AG04449 (cell line): ENCODE data around the gene SIL1.

Experiments
- CTCF ChIA-PET: fragments of 350-600 bp; formaldehyde crosslinking; extraction: SDS; loops from one replicate; lab custom pipeline; 2021; ENCODE audit warnings: antibody characterized with exemption; lab: Yijun Ruan, JAX
- POLR2A ChIA-PET: fragments of 400-600, 350-600 bp; formaldehyde crosslinking; extraction: SDS; loops from one replicate; lab custom pipeline; 2020; ENCODE audit warnings: antibody characterized with exemption, inconsistent platforms; lab: Yijun Ruan, JAX
- DNase-seq: peaks from one replicate; pipeline ENCODE4 v3.0.0-alpha.2; 2010; ENCODE audit warnings: low read depth, low spot score
- H3K4me3 ChIP-seq: 2 replicates; pipeline ENCODE4 v1.5.1; 2011; ENCODE audit warnings: low read depth, mild to moderate bottlenecking, control low read depth, low read length
- TF ChIP-seq, protein P1 (sequence below): IDR thresholded peaks from one replicate; pipeline ENCODE4 v1.5.1; 2011; ENCODE audit warnings: mild to moderate bottlenecking, moderate library complexity, low read length, control low read depth, inconsistent platforms; ENCODE audit not compliant: insufficient read depth; ENCODE audit errors: missing control alignments

SIL1 gene

DNA sequence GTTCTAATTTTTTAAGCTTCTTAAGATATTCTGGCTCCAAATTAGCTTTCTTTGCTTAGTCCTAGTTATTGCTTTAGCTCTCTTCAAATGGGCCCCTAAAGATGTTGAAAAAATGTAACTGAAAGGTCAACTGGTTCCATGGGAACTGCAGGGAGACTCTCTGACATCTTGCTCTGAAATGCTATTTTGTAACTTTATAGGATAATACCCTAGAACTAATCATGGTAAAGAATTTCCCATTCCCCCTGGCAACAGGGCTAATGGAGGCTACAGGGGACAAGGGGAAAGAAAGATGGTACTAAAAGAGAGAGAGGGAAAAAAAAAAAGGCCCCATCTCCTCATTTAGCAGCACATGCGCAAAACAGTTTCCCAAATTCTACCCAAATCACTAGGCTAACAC lies 39.4 kb downstream of the SIL1 start:
- POLR2A ChIA-PET = no interaction called here
- no peak for DNase-seq
- CTCF ChIA-PET = interaction anchor here (0.8 to 1.3 kb wide), 2 partner anchors 18 to 285 kb away, joined by 3 read pairs; no protein-coding TSS in a partner anchor
- TF ChIP-seq, protein P1, sequence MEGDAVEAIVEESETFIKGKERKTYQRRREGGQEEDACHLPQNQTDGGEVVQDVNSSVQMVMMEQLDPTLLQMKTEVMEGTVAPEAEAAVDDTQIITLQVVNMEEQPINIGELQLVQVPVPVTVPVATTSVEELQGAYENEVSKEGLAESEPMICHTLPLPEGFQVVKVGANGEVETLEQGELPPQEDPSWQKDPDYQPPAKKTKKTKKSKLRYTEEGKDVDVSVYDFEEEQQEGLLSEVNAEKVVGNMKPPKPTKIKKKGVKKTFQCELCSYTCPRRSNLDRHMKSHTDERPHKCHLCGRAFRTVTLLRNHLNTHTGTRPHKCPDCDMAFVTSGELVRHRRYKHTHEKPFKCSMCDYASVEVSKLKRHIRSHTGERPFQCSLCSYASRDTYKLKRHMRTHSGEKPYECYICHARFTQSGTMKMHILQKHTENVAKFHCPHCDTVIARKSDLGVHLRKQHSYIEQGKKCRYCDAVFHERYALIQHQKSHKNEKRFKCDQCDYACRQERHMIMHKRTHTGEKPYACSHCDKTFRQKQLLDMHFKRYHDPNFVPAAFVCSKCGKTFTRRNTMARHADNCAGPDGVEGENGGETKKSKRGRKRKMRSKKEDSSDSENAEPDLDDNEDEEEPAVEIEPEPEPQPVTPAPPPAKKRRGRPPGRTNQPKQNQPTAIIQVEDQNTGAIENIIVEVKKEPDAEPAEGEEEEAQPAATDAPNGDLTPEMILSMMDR = no peak
- no peak overlapping the region for H3K4me3 ChIP-seq

DNA sequence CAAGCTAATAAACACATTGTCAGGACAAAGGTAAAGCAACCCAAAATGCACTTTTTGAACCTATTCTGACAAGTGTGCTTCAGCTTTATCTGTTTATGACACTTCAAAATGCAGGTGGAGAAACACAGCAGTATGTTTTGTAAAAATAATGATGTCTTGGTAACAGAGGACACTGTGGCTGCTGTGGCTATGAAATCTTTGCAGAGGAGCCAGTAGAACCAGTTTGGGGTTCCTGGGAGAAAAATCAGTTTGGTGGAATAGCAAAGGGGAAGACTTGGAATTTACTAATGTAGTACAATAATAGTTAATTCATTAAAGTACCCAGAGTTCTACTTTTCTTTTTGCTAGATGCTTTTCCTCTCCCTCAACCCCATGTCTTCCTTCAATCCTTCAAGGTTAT lies 40.6 kb downstream of the SIL1 start:
- CTCF ChIA-PET = interaction anchor here (1.3 kb wide), 1 partner anchor 283 kb away, joined by 3 read pairs; no protein-coding TSS in a partner anchor
- POLR2A ChIA-PET = interaction anchor here (0.6 kb wide), 1 partner anchor 20 kb away, joined by 3 read pairs; no protein-coding TSS in a partner anchor
- no peak for DNase-seq
- no peak overlapping the region for H3K4me3 ChIP-seq
- TF ChIP-seq, protein P1 = no peak

GRCh38 chr5:139156814-139157213 lies 41.4 kb downstream of the SIL1 start:
- TF ChIP-seq, protein P1 = no peak
- ChIA-PET POLR2A (interaction anchor here (0.6 kb wide), 1 partner anchor 21 kb away, joined by 3 read pairs; no protein-coding TSS in a partner anchor), CTCF (interaction anchor here (0.6 kb wide), 1 partner anchor 43 kb away, joined by 3 read pairs; no protein-coding TSS in a partner anchor)
- no peak overlapping the region for H3K4me3 ChIP-seq
- DNase-seq = no peak

DNA sequence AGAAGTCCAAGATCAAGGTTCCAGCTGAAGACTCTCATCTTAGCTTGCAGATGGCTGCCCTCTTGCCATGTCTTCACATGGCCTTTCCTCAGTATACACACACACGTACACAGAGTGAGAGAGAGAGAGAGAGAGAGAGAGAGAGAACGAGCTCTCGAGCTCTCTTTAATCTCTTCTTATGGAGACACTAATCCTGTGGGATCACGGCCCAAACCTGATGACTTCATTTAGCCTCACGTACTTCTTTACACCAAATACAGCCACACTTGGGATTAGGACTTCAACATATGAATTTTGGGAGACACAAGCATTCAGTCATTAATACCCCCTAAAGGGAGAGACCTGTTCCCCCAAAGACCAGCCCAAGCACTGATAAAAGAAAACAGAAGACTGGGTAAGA lies 42.8 kb downstream of the SIL1 start:
- TF ChIP-seq, protein P1 = no peak
- DNase-seq = no peak
- H3K4me3 ChIP-seq = no peak overlapping the region
- ChIA-PET POLR2A (no interaction called here), CTCF (no interaction called here)

GRCh38 chr5:139151902-139152301 lies 46.3 kb downstream of the SIL1 start:
- no peak for DNase-seq
- no peak overlapping the region for H3K4me3 ChIP-seq
- TF ChIP-seq, protein P1 = no peak
- CTCF ChIA-PET = no interaction called here
- POLR2A ChIA-PET = no interaction called here

DNA sequence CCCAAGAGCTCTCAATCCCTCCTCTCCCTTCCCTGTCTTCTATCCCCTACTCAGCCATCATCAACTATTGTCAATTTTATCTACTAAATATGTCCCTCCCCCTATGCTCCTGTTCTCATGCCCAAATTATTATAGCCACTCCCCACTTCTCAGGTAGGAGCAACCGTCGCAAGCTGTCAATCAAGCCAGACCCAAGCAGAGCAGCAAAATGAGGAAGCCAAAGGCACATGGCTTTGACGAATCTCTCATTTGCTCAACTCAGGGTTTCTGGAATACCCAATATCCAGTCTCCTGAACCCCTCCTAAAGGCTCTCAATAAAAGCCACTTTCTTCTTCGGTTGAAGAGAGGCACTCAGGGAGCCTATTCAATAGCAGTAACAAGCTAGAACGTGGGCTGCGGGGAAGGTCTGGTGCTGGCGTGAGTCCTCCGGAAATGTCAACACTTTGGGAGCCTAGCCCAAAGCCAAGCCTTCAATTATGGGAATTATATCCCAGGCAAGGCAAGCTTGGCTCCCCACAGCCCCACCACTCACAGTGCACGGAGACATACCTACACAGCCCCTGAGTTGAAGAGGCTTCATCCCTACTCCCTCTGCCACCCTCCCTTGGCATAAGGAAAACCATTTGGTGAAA lies 47.7 kb downstream of the SIL1 start:
- POLR2A ChIA-PET = interaction anchor here (0.6 kb wide), 1 partner anchor 577 kb away, joined by 5 read pairs; no protein-coding TSS in a partner anchor
- no peak for DNase-seq
- no peak overlapping the region for H3K4me3 ChIP-seq
- TF ChIP-seq, protein P1 = no peak
- CTCF ChIA-PET = interaction anchor here (1.9 kb wide), 1 partner anchor 10 kb away, joined by 4 read pairs; no protein-coding TSS in a partner anchor
